OCI-LY7 (cell line): ENCODE results near the gene ARL10. TPM values are rescaled to one million over a fixed set of nuclear protein-coding genes. Genes with fewer than 3 reads are reported as not detected.

Source experiments
- BruUV-seq: library from RNA; stranded (reverse); fragments of 400-500 nt; replicated peaks from 2 replicates; lab custom pipeline; 2021; lab: Mats Ljungman, UMichigan
- CTCF ChIA-PET: fragments of 300-600 bp; sonication (Branson Sonifier 250); formaldehyde crosslinking; loops from one replicate; lab custom pipeline; 2022; ENCODE audit warnings: antibody characterized with exemption; ENCODE audit not compliant: unreplicated experiment; lab: Charles Lee
- POLR2A ChIA-PET: fragments of 300-600 bp; sonication (Branson Sonifier 250); formaldehyde crosslinking; loops from one replicate; lab custom pipeline; 2022; ENCODE audit warnings: antibody characterized with exemption; lab: Charles Lee
- DNase-seq: peaks from one replicate; pipeline ENCODE4 v3.0.0-alpha.2; 2015; ENCODE audit warnings: low spot score
- H2AFZ ChIP-seq: fragments of 200-600 bp; sonication (generic), shearing (Covaris generic); 2 replicates; pipeline ENCODE4 v1.6.1; 2014; ENCODE audit warnings: mild to moderate bottlenecking, antibody characterized with exemption, low read length, moderate library complexity
- H3K27ac ChIP-seq: fragments of 200-600 bp; sonication (generic); 2 replicates; pipeline ENCODE4 v1.5.1; 2014; ENCODE audit warnings: mixed run types, low read depth, mild to moderate bottlenecking, moderate library complexity, low read length, inconsistent platforms; ENCODE audit not compliant: poor library complexity, severe bottlenecking
- H3K36me3 ChIP-seq: fragments of 200-600 bp; sonication (generic); 2 replicates; pipeline ENCODE4 v1.6.1; 2014; ENCODE audit warnings: mild to moderate bottlenecking, antibody characterized with exemption, low read length, moderate library complexity, mixed read lengths; ENCODE audit not compliant: insufficient read depth
- H3K4me1 ChIP-seq: fragments of 200-600 bp; sonication (generic); 2 replicates; pipeline ENCODE4 v1.5.1; 2014; ENCODE audit warnings: mild to moderate bottlenecking, low read length; ENCODE audit not compliant: insufficient read depth, poor library complexity, severe bottlenecking
- H3K4me2 ChIP-seq: fragments of 200-600 bp; sonication (generic); 2 replicates; pipeline ENCODE4 v1.6.1; 2014; ENCODE audit warnings: mild to moderate bottlenecking, low read length
- H3K4me3 ChIP-seq: fragments of 200-600 bp; sonication (generic); 2 replicates; pipeline ENCODE4 v1.5.1; 2014; ENCODE audit warnings: mild to moderate bottlenecking, low read depth, low read length; ENCODE audit not compliant: poor library complexity, severe bottlenecking
- H3K79me2 ChIP-seq: fragments of 200-600 bp; sonication (generic); 2 replicates; pipeline ENCODE4 v1.6.1; 2016; ENCODE audit warnings: low read depth, mild to moderate bottlenecking, low read length, moderate library complexity, mixed read lengths; ENCODE audit not compliant: insufficient read depth
- H3K9me2 ChIP-seq: fragments of 200-600 bp; sonication (generic); 2 replicates; pipeline ENCODE4 v1.6.1; 2016; ENCODE audit warnings: mild to moderate bottlenecking, low read length, mixed read lengths; ENCODE audit not compliant: insufficient read depth
- H3K9me3 ChIP-seq: fragments of 200-600 bp; sonication (generic); 2 replicates; pipeline ENCODE4 v1.6.1; 2014; ENCODE audit warnings: mild to moderate bottlenecking, mixed run types, low read length, mixed read lengths
- H4K20me1 ChIP-seq: fragments of 200-600 bp; sonication (generic); 2 replicates; pipeline ENCODE4 v1.6.1; 2014; ENCODE audit warnings: mild to moderate bottlenecking, antibody characterized with exemption, low read length, moderate library complexity, mixed read lengths; ENCODE audit not compliant: insufficient read depth
- CTCF ChIP-seq: fragments of 200-600 bp; sonication (generic); conservative IDR thresholded peaks from 2 replicates; pipeline ENCODE4 v1.5.1; 2014; ENCODE audit warnings: mild to moderate bottlenecking, antibody characterized with exemption, low read length, moderate library complexity, mixed read lengths
- EZH2phosphoT487 ChIP-seq: fragments of 200-600 bp; sonication (generic); IDR thresholded peaks from 2 replicates; pipeline ENCODE4 v1.6.1; 2018; ENCODE audit warnings: low read depth, borderline replicate concordance, mild to moderate bottlenecking, mixed run types, antibody characterized with exemption, low read length, moderate library complexity, mixed read lengths
- intact Hi-C: fragments of 100-400 bp; cut with micrococcal nuclease; formaldehyde crosslinking; loops from one replicate; pipeline ENCODE4 v1.10.0; 2022; ENCODE audit not compliant: unreplicated experiment
- total RNA-seq, 2 experiments: library from RNA; depleted of rRNA in 1 of 2; stranded (reverse); fragments of >200 nt in 1 of 2; shearing (Covaris generic) in 1 of 2; gene quantifications; 2 replicates each; pipeline ENCODE4 v1.2.3, GENCODE V29; 2014 to 2022

The ARL10 gene
- total RNA-seq, 2 experiments from 2014 or later, result 0.06 TPM; not detected in 1

GRCh38 chr5:176383961-176384360 is 18.7 kb downstream of the ARL10 start:
- POLR2A ChIA-PET, result interaction anchor here (1.1 kb wide), 1 partner anchor 22 kb away, joined by 3 read pairs; no protein-coding TSS in a partner anchor
- H3K79me2 ChIP-seq, result peaks cover 36% of the 10 kb centered on the region
- peaks cover 90% of the 10 kb centered on the region for H3K36me3 ChIP-seq
- BruUV-seq, result no TSS peak
- intact Hi-C loops, result loop anchor here (10.0 kb wide), 1 partner anchor 149 kb away; the partner anchor contains the start of gene SIMC1
- CTCF ChIA-PET, result no interaction called here
- no peak overlapping the region for H3K4me3 ChIP-seq
- H3K27ac ChIP-seq, result no peak overlapping the region
- H3K9me2 ChIP-seq, result no peaks in the 10 kb centered on the region
- H3K9me3 ChIP-seq, result no peaks in the 10 kb centered on the region
- H3K4me1 ChIP-seq, result peaks cover 20% of the 10 kb centered on the region
- H2AFZ ChIP-seq, result no peak overlapping the region
- TF ChIP-seq CTCF (no peak), EZH2phosphoT487 (no peak)
- peaks cover 23% of the 10 kb centered on the region for H4K20me1 ChIP-seq
- no peak overlapping the region for H3K4me2 ChIP-seq
- DNase-seq, result no peak

- TF ChIP-seq EZH2phosphoT487, result no peak
- no peak for TF ChIP-seq CTCF
Observed at GRCh38 chr5:176384366-176384930, 19.2 kb downstream of the ARL10 start.

GRCh38 chr5:176384991-176385390 is 19.7 kb downstream of the ARL10 start:
- H3K36me3 ChIP-seq, result peaks cover 80% of the 10 kb centered on the region
- TF ChIP-seq EZH2phosphoT487, result no peak
- no peak for TF ChIP-seq CTCF
- H3K9me3 ChIP-seq, result no peaks in the 10 kb centered on the region
- no peak overlapping the region for H3K4me3 ChIP-seq
- no peak for DNase-seq
- intact Hi-C loops, result loop anchor here (10.0 kb wide), 1 partner anchor 150 kb away; the partner anchor contains the start of gene SIMC1
- H2AFZ ChIP-seq, result no peak overlapping the region
- peaks cover 45% of the 10 kb centered on the region for H3K79me2 ChIP-seq
- H3K4me2 ChIP-seq, result no peak overlapping the region
- H3K9me2 ChIP-seq, result no peaks in the 10 kb centered on the region
- ChIA-PET CTCF (no interaction called here), POLR2A (no interaction called here)
- H3K27ac ChIP-seq, result no peak overlapping the region
- peaks cover 23% of the 10 kb centered on the region for H4K20me1 ChIP-seq
- H3K4me1 ChIP-seq, result peaks cover 21% of the 10 kb centered on the region
- BruUV-seq, result no TSS peak

More at GRCh38 chr5:176384366-176384930, 19.2 kb downstream of the ARL10 start:
- POLR2A ChIA-PET, result no interaction called here
- H3K36me3 ChIP-seq, result peaks cover 86% of the 10 kb centered on the region
- no peak for DNase-seq
- H3K4me1 ChIP-seq, result peaks cover 20% of the 10 kb centered on the region
- no peak overlapping the region for H3K27ac ChIP-seq
- H3K79me2 ChIP-seq, result peaks cover 40% of the 10 kb centered on the region
- no peak overlapping the region for H2AFZ ChIP-seq
- intact Hi-C loops, result loop anchor here (10.0 kb wide), 1 partner anchor 150 kb away; the partner anchor contains the start of gene SIMC1
- BruUV-seq, result no TSS peak
- CTCF ChIA-PET, result no interaction called here
- H3K9me2 ChIP-seq, result no peaks in the 10 kb centered on the region
- H3K4me3 ChIP-seq, result no peak overlapping the region
- H3K9me3 ChIP-seq, result no peaks in the 10 kb centered on the region
- peaks cover 23% of the 10 kb centered on the region for H4K20me1 ChIP-seq
- no peak overlapping the region for H3K4me2 ChIP-seq
